ENCODE measurements around the gene PHETA1. TPM values are rescaled to one million over a fixed set of nuclear protein-coding genes. Genes with fewer than 3 reads are reported as not detected.

The PHETA1 gene
- total and polyA plus RNA-seq, 2 donors (not counting 1 experiment from before 2014, with no cell fraction given), result 7.4 to 9.4 TPM

DNA sequence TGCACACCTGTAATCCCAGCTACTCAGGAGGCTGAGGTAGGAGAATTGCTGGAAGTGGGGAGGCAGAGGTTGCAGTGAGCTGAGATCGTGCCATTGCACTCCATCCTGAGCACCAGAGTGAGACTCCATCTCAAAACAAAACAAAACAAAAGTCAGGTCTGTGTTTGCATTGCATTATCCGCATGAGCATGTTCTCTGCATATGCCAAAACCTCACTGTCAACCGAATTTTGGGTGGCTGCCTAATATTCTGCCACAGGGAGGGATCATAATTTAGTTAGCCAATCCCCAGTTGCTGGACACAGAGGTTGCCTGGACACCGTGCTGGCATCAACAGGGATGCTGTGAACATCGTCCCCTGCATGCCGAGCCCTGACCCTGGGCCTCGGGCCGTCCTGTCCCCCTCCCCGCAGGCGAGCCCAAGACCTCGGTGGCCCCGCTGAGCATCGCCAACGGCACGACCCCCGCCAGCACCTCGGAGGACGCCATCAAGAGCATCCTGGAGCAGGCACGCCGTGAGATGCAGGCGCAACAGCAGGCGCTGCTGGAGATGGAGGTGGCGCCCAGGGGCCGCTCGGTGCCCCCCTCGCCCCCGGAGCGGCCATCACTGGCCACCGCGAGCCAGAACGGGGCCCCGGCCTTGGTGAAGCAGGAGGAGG is 49.2 kb downstream of the PHETA1 start:
- POLR2A ChIA-PET, result no interaction called here
- intact Hi-C loops (cut with micrococcal nuclease), result no loop called here

More for the DNA sequence above, 49.2 kb downstream of the PHETA1 start:
- Mint-ChIP-seq H3K9me3 (ENCODE audit: insufficient read depth) (no peaks in the 10 kb centered on the region), H3K27me3 (peaks cover 10% of the 10 kb centered on the region), H3K27ac (no peak overlapping the region), H3K4me3 (no peak overlapping the region), H3K4me1 (no peaks in the 10 kb centered on the region)
- no peaks in the 10 kb centered on the region for H4K20me1 ChIP-seq (ENCODE audit: control insufficient read depth, insufficient read depth, low read length, poor library complexity, severe bottlenecking)
- no peaks in the 10 kb centered on the region for H3K36me3 ChIP-seq (replicated peaks in 1 of 2; ENCODE audit: control extremely low read depth in 1 of 2, control insufficient read depth in 1 of 2, extremely low read depth in 1 of 2, insufficient read depth in 2 of 2, low read length in 1 of 2)
- CTCF ChIA-PET, result no interaction called here
- no peak overlapping the region for H3K9ac ChIP-seq (ENCODE audit: low read length)
- H3K4me3 ChIP-seq (ENCODE audit: control extremely low read depth in 1 of 5, extremely low read depth in 1 of 5, insufficient read depth in 1 of 5, low read depth in 2 of 5, low read length in 4 of 5), result no peak overlapping the region
- TF ChIP-seq EZH2 (IDR thresholded peaks at IDR 0.05; ENCODE audit: borderline replicate concordance, insufficient read depth, low read depth, low read length, poor library complexity, severe bottlenecking) (no peak), CTCF (IDR thresholded peaks at IDR 0.05) (no peak)
- no peak overlapping the region for H3K27ac ChIP-seq (ENCODE audit: low read length in 2 of 2)
- H3K9me3 ChIP-seq (ENCODE audit: control extremely low read depth in 1 of 3, control insufficient read depth in 2 of 3, insufficient read depth in 1 of 3, low read length in 2 of 3), result peaks cover 0 to 4% (median 0%) of the 10 kb centered on the region in 3 donors
- no peaks in the 10 kb centered on the region for H3K79me2 ChIP-seq (ENCODE audit: control insufficient read depth, insufficient read depth, low read length)
- H3K4me2 ChIP-seq (replicated peaks; ENCODE audit: low read depth, low read length, poor library complexity, severe bottlenecking), result no peak overlapping the region
- 95% methylated on average over 31 of the region's 32 CpGs for WGBS (ENCODE audit: insufficient coverage)
- H2AFZ ChIP-seq (ENCODE audit: insufficient read depth, low read depth, low read length, poor library complexity, severe bottlenecking), result no peak overlapping the region
- H3K4me1 ChIP-seq (ENCODE audit: control insufficient read depth in 2 of 2, insufficient read depth in 2 of 2, low read length in 2 of 2), result no peaks in the 10 kb centered on the region
- no peak for ATAC-seq (ENCODE audit: low read depth)
- H3K27me3 ChIP-seq (replicated peaks in 1 of 4; ENCODE audit: control extremely low read depth in 1 of 4, control insufficient read depth in 3 of 4, insufficient read depth in 4 of 4, low read length in 3 of 4), result peaks cover 0 to 1% (median under 1%) of the 10 kb centered on the region in 4 experiments
- no peak for DNase-seq
